Spinal cord (tissue), 10 donors: Measurements from ENCODE around the gene AKAP5. TPM values are rescaled to one million over a fixed set of nuclear protein-coding genes. Genes with fewer than 3 reads are reported as not detected.
A peak's percentile ranks its signal among the peaks of the same experiment; 100 is the strongest.
"Not testable (repeated sequence)": the region's sequence is repeated elsewhere in the genome, so short reads cannot be mapped to it uniquely, and the experiment has no call there.

Source experiments
- DNase-seq, 6 donors: peaks; one replicate each; pipeline versions ENCODE4 v3.0.0 to v3.0.0-alpha.2; 2013 to 2015; ENCODE audit warnings: low spot score in 6 of 6, low read depth in 4 of 6
- H3K27ac ChIP-seq: one replicate; pipeline ENCODE4 v1.5.1; 2013; ENCODE audit warnings: low read depth, low read length, control low read depth
- H3K27me3 ChIP-seq: one replicate; pipeline ENCODE4 v1.6.1; 2013; ENCODE audit warnings: low read length; ENCODE audit not compliant: control insufficient read depth, insufficient read depth
- H3K36me3 ChIP-seq: one replicate; pipeline ENCODE4 v1.6.1; 2013; ENCODE audit warnings: low read length; ENCODE audit not compliant: control insufficient read depth, insufficient read depth
- H3K4me1 ChIP-seq: one replicate; pipeline ENCODE4 v1.6.1; 2013; ENCODE audit warnings: low read length; ENCODE audit not compliant: control insufficient read depth, insufficient read depth
- H3K4me3 ChIP-seq: one replicate; pipeline ENCODE4 v1.5.1; 2013; ENCODE audit warnings: low read depth, low read length, control low read depth
- H3K9me3 ChIP-seq: one replicate; pipeline ENCODE4 v1.6.1; 2013; ENCODE audit warnings: low read length; ENCODE audit not compliant: control insufficient read depth, insufficient read depth
- WGBS: methylation state at CpG from one replicate; pipeline ENCODE4 v1.1.5; 2013; ENCODE audit warnings: missing lambda C conversion rate; ENCODE audit not compliant: insufficient coverage; 5-methylcytosine and 5-hydroxymethylcytosine counted together
- polyA plus RNA-seq, 2 donors: library from polyadenylated mRNA; unstranded; fragments of 120-200 nt; gene quantifications; one replicate each; pipeline ENCODE4 v1.2.1, GENCODE V29; 2013; ENCODE audit not compliant: insufficient read length in 2 of 2
- total RNA-seq, 2 donors: library from RNA; depleted of rRNA in 1 of 2; stranded (reverse); fragments of 120-200 nt in 1 of 2; fragments of >200 nt in 1 of 2; gene quantifications; one replicate each; pipeline versions ENCODE4 v1.2.3 to v1.2.4, GENCODE V29; 2013 to 2014
- donor health status: healthy.

Gene AKAP5
- total and polyA plus RNA-seq, 4 donors = 3.0 to 10.7 (median 7.4) TPM

DNA sequence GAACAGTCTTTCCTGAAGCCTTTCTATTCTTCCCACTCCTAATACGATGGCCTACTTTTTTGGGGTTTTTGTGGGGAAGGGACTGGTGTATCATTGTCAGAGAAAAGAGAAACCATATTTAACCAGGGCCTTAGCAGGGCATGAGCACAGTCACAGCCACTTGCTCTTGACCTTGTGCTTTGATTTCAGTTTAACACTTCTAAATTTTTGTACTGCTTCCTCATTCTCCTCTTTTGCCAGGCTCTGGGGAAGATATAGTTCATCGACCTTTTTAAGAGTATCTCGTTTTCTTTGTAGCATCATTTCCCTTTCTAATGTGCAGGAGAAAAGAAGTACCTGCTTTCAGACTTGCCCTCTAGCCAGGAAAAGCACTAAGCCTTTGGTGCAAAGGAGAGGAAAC is 41.4 kb downstream of the AKAP5 start:
- no peak overlapping the region for H3K27ac ChIP-seq

DNA sequence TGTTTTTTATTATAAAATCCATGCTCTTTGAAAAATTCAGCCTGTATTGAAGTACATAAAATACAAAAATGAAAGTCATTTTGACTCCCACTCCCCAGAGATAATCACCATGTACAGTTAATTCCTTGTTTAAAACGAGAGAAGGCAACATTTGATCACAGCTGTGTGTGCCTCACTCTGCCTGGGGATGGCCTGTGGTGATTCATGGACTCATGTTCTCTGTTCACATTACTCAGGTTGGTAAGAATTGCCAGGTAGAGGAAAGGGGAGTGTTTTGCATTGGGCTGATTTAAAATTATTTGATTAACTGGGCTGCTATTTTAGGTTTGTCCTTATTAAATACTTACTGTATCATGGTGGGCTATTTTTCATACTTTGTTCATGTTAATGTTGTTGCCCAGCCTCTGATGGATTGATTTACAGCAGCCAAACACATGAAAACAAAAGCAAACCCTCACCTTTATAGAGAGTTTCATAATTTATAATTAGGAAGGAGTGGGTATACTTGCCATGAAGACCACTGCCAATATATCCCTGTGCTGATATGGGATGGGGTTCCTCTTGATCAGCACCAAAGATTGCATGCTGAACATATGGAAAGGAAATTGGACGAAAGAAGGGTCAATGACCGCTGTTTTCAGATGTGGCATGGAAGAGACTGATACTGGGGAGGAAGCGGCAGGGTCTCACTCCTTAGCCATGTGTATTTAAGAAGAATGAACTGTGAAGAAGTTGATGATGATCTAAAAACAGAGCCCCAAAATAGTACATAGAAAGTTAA is 42.3 kb downstream of the AKAP5 start:
- WGBS = 86% methylated on average over 2 of the region's 4 CpGs
- H3K36me3 ChIP-seq = peaks cover 2% of the 10 kb centered on the region
- no peaks in the 10 kb centered on the region for H3K27me3 ChIP-seq
- no peak for DNase-seq
- peaks cover 6% of the 10 kb centered on the region for H3K4me1 ChIP-seq
- H3K27ac ChIP-seq = no peak overlapping the region
- H3K4me3 ChIP-seq = no peak overlapping the region
- H3K9me3 ChIP-seq = no peaks in the 10 kb centered on the region

More for the DNA sequence above, 41.4 kb downstream of the AKAP5 start:
- WGBS = no CpG with 5 or more reads among the region's 3 CpGs
- Histone ChIP-seq H3K36me3 (peaks cover 2% of the 10 kb centered on the region), H3K4me1 (peaks cover 10% of the 10 kb centered on the region), H3K27me3 (no peaks in the 10 kb centered on the region), H3K9me3 (no peaks in the 10 kb centered on the region), H3K4me3 (peak overlapping the region; percentile 2)
- no peak for DNase-seq

DNA sequence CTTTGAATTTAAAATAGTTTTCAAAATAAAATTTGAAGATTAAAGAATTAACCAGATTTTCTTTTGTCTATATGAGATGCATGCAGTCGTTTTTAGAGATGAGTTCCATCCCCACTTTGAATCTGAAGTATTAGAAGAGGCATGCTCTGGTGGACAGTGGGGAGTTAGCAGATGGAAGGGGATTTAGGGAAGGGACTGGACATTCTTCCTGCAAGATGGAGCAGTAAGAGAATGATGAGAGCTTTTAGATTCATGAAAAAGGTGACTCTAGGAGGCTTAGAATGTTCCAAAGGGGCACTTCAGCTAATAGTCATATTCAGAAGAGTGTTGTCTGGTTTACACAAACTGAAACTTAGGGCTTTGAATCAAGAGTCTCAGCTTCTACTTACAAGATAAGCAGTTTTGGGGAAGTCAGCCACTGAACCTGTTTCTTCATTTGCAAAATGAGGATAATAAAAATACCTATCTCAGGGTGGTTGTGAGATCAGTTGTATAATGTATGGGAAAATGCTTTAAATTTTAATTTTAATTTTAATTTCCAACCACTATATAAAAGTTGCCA is 43.0 kb downstream of the AKAP5 start:
- Histone ChIP-seq H3K4me1 (peaks cover 5% of the 10 kb centered on the region), H3K27ac (no peak overlapping the region)
- 86% methylated on average over 1 of the region's 1 CpG for WGBS

DNA sequence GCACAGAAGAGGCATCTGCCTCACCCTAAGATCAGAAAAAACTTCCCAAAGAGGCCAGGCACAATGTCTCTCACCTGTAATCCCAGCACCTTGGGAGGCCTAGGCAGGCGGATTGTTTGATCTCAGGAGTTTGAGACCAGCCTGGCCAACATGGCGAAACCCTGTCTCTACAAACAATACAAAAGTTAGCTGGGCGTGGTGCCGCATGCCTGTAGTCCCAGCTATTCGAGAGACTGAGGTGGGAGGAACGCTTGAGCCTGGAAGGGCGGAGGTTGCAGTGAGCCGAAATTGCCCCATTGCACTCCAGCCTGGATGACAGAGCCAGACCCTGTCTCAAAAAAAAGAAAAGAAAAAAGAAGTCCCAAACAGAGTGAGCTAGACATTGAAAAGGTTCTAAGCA is 43.7 kb downstream of the AKAP5 start:
- no peak overlapping the region for H3K27ac ChIP-seq
- no peak for DNase-seq
- no peak overlapping the region for H3K4me3 ChIP-seq
- peaks cover 5% of the 10 kb centered on the region for H3K4me1 ChIP-seq
- H3K36me3 ChIP-seq = no peaks in the 10 kb centered on the region
- 88% methylated on average over 7 of the region's 8 CpGs for WGBS
- no peaks in the 10 kb centered on the region for H3K9me3 ChIP-seq
- no peaks in the 10 kb centered on the region for H3K27me3 ChIP-seq

More for the DNA sequence above, 43.0 kb downstream of the AKAP5 start:
- no peak overlapping the region for H3K4me3 ChIP-seq
- H3K36me3 ChIP-seq = peaks cover under 1% of the 10 kb centered on the region
- H3K9me3 ChIP-seq = no peaks in the 10 kb centered on the region
- no peaks in the 10 kb centered on the region for H3K27me3 ChIP-seq
- DNase-seq = no peak

DNA sequence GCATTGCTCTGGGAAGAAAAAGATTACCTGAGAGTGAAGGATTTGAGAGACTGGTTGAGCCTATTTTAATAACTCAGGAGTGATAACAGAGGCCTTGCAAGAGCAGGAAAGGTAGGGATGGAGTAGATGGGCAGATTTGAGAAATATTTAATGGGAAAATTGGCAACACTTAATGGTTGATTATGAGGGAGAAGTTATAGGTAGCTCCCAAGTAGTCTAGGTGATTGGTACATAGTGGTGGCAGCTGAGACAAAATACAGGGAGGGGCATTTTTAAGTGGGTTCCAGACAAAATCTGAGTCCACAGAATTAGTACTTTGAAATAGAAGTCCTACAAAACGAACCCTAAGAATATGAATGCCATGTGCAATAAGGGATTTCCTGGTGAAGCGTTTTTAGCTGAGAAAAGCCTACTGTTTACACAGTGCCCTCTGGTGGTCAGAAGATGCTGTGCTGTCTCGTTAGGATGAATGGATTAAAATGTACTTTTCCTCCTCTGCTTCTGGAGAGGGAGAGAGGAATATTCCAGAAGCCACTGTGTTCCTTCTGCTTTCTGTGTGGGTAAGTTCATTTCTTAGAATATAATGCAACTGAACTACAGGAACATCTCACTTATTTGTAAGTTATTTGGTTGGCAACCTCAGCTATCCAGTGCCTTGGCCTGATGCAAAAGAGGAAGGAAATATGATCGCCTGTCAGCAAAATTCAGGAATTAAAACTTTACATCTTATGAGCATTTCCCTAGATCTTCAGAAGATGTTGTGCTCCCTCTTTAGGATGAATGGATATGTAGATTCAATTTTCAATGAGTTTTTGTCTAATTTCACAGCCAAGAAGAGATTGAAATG is 45.7 kb downstream of the AKAP5 start:
- Histone ChIP-seq H3K27me3 (no peaks in the 10 kb centered on the region), H3K27ac (no peak overlapping the region), H3K4me3 (no peak overlapping the region), H3K4me1 (peaks cover 4% of the 10 kb centered on the region), H3K9me3 (no peaks in the 10 kb centered on the region), H3K36me3 (no peaks in the 10 kb centered on the region)
- peak; percentile 31 to 89 (median 54) for DNase-seq
- no CpG with 5 or more reads among the region's 4 CpGs for WGBS

DNA sequence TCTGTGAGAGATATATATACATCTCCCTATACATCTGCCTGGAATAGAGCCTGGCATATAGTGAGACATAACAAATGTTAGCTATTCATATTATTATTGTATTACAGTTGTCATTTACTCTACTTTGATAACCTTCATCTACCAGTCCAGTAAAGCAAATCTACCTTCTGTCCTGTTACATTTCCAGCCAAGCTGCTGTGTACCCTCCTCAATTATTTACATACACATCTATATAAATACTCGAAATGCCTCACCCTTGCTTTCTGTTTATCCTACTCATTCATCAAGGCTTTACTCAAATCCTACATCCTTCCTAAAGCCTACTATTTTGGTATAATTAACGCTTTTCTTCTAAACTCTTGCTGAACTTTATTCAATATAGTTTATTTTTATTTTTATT is 48.0 kb downstream of the AKAP5 start:
- Histone ChIP-seq H3K4me3 (no peak overlapping the region), H3K27me3 (no peaks in the 10 kb centered on the region), H3K36me3 (no peaks in the 10 kb centered on the region), H3K9me3 (no peaks in the 10 kb centered on the region), H3K27ac (no peak overlapping the region), H3K4me1 (no peaks in the 10 kb centered on the region)
- WGBS = 100% methylated on average over 1 of the region's 2 CpGs
- no peak for DNase-seq

DNA sequence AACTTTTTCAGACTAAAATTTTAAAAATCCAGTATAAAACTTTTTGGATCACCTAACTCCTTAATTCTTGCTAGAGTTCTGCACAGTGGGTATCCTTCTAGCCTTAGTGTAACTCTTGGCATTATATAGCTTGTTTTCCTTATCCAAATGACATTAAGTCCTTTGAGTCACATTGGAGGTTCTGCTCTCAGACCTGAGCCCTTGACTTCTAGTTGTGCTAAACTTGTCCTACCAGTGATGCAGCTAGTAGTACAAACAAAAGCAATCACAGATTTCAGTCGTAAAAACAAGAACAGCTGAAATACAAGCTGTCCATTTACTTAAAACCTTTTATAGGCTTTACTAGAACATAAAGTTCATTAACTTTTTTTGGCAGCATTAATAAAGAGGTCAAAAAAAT is 49.8 kb downstream of the AKAP5 start:
- Histone ChIP-seq H3K27me3 (no peaks in the 10 kb centered on the region), H3K4me3 (no peak overlapping the region), H3K36me3 (no peaks in the 10 kb centered on the region), H3K27ac (no peak overlapping the region), H3K4me1 (no peaks in the 10 kb centered on the region), H3K9me3 (no peaks in the 10 kb centered on the region)
- WGBS = 60% methylated on average over 1 of the region's 1 CpG
- DNase-seq = no peak

DNA sequence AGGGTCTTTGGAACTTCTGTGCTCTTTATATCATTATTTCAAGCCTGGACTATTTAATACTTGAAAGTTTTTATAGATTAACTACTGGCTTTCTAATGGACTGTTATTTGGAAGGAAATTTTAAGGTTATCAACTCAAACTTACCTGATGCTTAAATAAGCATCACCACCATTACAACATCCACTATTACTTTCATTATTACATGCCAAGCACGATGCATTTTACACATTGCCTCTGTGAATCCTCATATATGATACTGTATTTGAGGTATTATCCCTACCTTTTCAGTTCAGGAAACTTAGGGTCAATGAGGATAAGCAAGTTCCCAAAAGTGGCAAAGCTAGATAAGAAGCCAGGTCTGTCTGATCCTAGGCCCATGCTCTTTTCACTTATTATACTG is 51.7 kb downstream of the AKAP5 start:
- H3K27ac ChIP-seq = no peak overlapping the region
- no peak for DNase-seq
- H3K9me3 ChIP-seq = no peaks in the 10 kb centered on the region
- H3K36me3 ChIP-seq = no peaks in the 10 kb centered on the region
- no peak overlapping the region for H3K4me3 ChIP-seq
- no peaks in the 10 kb centered on the region for H3K4me1 ChIP-seq
- no CpG with 5 or more reads among the region's 1 CpG for WGBS
- no peaks in the 10 kb centered on the region for H3K27me3 ChIP-seq

DNA sequence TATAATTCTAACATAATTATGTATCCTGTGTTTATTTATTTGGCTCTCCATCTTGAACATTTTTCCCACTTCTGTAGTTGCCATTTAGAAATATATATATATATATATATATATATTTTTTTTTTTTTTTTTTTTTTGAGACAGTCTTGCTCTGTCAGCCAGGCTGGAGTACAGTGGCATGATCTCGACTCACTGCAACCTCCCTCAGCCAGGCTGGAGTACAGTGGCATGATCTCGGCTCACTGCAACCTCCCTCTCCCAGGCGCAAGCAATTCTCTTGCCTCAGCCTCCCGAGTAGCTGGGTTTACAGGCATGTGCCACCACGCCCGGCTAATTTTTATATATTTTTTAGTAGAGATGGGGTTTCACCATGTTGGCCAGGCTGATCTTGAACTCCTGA is 52.4 kb downstream of the AKAP5 start:
- H3K36me3 ChIP-seq, H3K9me3 ChIP-seq: not testable (repeated sequence)
- 95% methylated on average over 6 of the region's 6 CpGs for WGBS

More for the DNA sequence above, 52.4 kb downstream of the AKAP5 start:
- H3K27ac ChIP-seq, DNase-seq, H3K27me3 ChIP-seq, H3K4me3 ChIP-seq, H3K4me1 ChIP-seq: not testable (repeated sequence)
